PC-9 (cell line): ENCODE results near the gene OR10K1. TPM values are rescaled to one million over a fixed set of nuclear protein-coding genes. Genes with fewer than 3 reads are reported as not detected.

Experiments used
- BruUV-seq: library from RNA; stranded (reverse); fragments of 400-500 nt; replicated peaks from 2 replicates; lab custom pipeline; 2021; lab: Mats Ljungman, UMichigan
- CTCF ChIA-PET: fragments of 300-600 bp; sonication (Branson Sonifier 250); formaldehyde crosslinking; loops from one replicate; lab custom pipeline; 2022; ENCODE audit warnings: antibody characterized with exemption; lab: Charles Lee
- POLR2A ChIA-PET: fragments of 300-600 bp; sonication (Branson Sonifier 250); formaldehyde crosslinking; loops from one replicate; lab custom pipeline; 2022; ENCODE audit warnings: antibody characterized with exemption; ENCODE audit not compliant: unreplicated experiment; lab: Charles Lee
- DNase-seq, 2 experiments: peaks; one replicate each; pipeline versions ENCODE4 v3.0.0 to v3.0.0-alpha.2; 2015 to 2022; ENCODE audit warnings: mixed read lengths in 1 of 2
- H2AFZ ChIP-seq: fragments of 200-600 bp; sonication (generic); 2 replicates; pipeline ENCODE4 v1.8.1; 2017; ENCODE audit warnings: antibody characterized with exemption
- H3F3A ChIP-seq: fragments of 200-600 bp; sonication (generic); 2 replicates; pipeline ENCODE4 v1.8.1; 2017; ENCODE audit warnings: antibody characterized with exemption, mild to moderate bottlenecking, low read depth; ENCODE audit not compliant: insufficient read depth
- H3K27ac ChIP-seq: fragments of 200-600 bp; sonication (generic); 2 replicates; pipeline ENCODE4 v1.6.1; 2016; ENCODE audit warnings: mixed run types
- H3K27me3 ChIP-seq: fragments of 200-600 bp; sonication (generic); 2 replicates; pipeline ENCODE4 v1.6.1; 2016; ENCODE audit warnings: low read depth, mixed run types; ENCODE audit not compliant: insufficient read depth
- H3K36me3 ChIP-seq: fragments of 200-600 bp; sonication (generic); 2 replicates; pipeline ENCODE4 v1.6.1; 2016; ENCODE audit warnings: low read depth, mixed run types
- H3K4me1 ChIP-seq: fragments of 200-600 bp; sonication (generic); replicated peaks from 2 replicates; pipeline ENCODE4 v1.6.1; 2016; ENCODE audit warnings: mixed run types; ENCODE audit not compliant: insufficient read depth
- H3K4me2 ChIP-seq: fragments of 200-600 bp; sonication (generic); 2 replicates; pipeline ENCODE4 v1.6.1; 2017; ENCODE audit warnings: mixed run types
- H3K4me3 ChIP-seq: fragments of 200-600 bp; sonication (generic); 2 replicates; pipeline ENCODE4 v1.6.1; 2016; ENCODE audit warnings: mixed run types
- H3K79me2 ChIP-seq: fragments of 200-600 bp; sonication (generic); 2 replicates; pipeline ENCODE4 v1.6.1; 2017; ENCODE audit warnings: low read depth, mixed run types
- H3K9me2 ChIP-seq: fragments of 200-600 bp; sonication (generic); 2 replicates; pipeline ENCODE4 v1.8.1; 2017; ENCODE audit warnings: mild to moderate bottlenecking; ENCODE audit not compliant: insufficient read depth
- H3K9me3 ChIP-seq: fragments of 200-600 bp; sonication (generic); 2 replicates; pipeline ENCODE4 v1.8.1; 2016; ENCODE audit warnings: low read depth; ENCODE audit not compliant: insufficient read depth
- H4K20me1 ChIP-seq: fragments of 200-600 bp; sonication (generic); 2 replicates; pipeline ENCODE4 v1.8.1; 2017; ENCODE audit not compliant: insufficient read depth
- CTCF ChIP-seq: fragments of 200-600 bp; sonication (generic); conservative IDR thresholded peaks from 2 replicates; pipeline ENCODE4 v1.6.1; 2017; ENCODE audit warnings: mixed run types, antibody characterized with exemption, mild to moderate bottlenecking, moderate library complexity
- EZH2 ChIP-seq: fragments of 200-600 bp; sonication (generic); IDR thresholded peaks from 2 replicates; pipeline ENCODE4 v1.8.0; 2017; ENCODE audit warnings: antibody characterized with exemption, low read depth
- intact Hi-C: fragments of 100-400 bp; cut with micrococcal nuclease; formaldehyde crosslinking; loops from one replicate; pipeline ENCODE4 v1.10.0; 2022; ENCODE audit not compliant: unreplicated experiment
- total RNA-seq: library from RNA; stranded (reverse); gene quantifications from 2 replicates; pipeline ENCODE4 v1.2.3, GENCODE V29; 2021

OR10K1 gene
- total RNA-seq, 1 experiment from 2014 or later: not detected

GRCh38 chr1:158485455-158485854, 23.8 kb downstream of the OR10K1 start:
- H3K36me3 ChIP-seq: no peaks in the 10 kb centered on the region
- H3K4me1 ChIP-seq: no peaks in the 10 kb centered on the region
- no peaks in the 10 kb centered on the region for H3K27me3 ChIP-seq
- ChIA-PET POLR2A (no interaction called here), CTCF (no interaction called here)
- no peaks in the 10 kb centered on the region for H3K9me2 ChIP-seq
- no peak overlapping the region for H3K27ac ChIP-seq
- H3F3A ChIP-seq: no peaks in the 10 kb centered on the region
- no peaks in the 10 kb centered on the region for H3K79me2 ChIP-seq
- no TSS peak for BruUV-seq
- no peak for DNase-seq
- H3K9me3 ChIP-seq: no peaks in the 10 kb centered on the region
- H2AFZ ChIP-seq: no peak overlapping the region
- no peak for TF ChIP-seq CTCF
- TF ChIP-seq EZH2: no peak
- intact Hi-C loops: no loop called here
- no peak overlapping the region for H3K4me3 ChIP-seq
- H3K4me2 ChIP-seq: no peak overlapping the region
- H4K20me1 ChIP-seq: no peaks in the 10 kb centered on the region

GRCh38 chr1:158491316-158491715, 29.7 kb downstream of the OR10K1 start:
- Histone ChIP-seq H3K9me3 (no peaks in the 10 kb centered on the region), H3K4me3 (no peak overlapping the region), H3F3A (no peaks in the 10 kb centered on the region), H3K4me1 (no peaks in the 10 kb centered on the region), H3K27ac (no peak overlapping the region), H3K9me2 (no peaks in the 10 kb centered on the region), H3K4me2 (no peak overlapping the region), H3K27me3 (no peaks in the 10 kb centered on the region), H3K79me2 (no peaks in the 10 kb centered on the region), H3K36me3 (no peaks in the 10 kb centered on the region), H4K20me1 (no peaks in the 10 kb centered on the region), H2AFZ (no peak overlapping the region)
- ChIA-PET POLR2A (no interaction called here), CTCF (no interaction called here)
- no TSS peak for BruUV-seq
- DNase-seq: no peak
- no peak for TF ChIP-seq CTCF
- TF ChIP-seq EZH2: no peak
- intact Hi-C loops: no loop called here

- Histone ChIP-seq H3K27ac (no peak overlapping the region), H3K4me2 (no peak overlapping the region), H3K4me3 (no peak overlapping the region), H3K36me3 (no peaks in the 10 kb centered on the region), H2AFZ (no peak overlapping the region), H3K79me2 (no peaks in the 10 kb centered on the region), H3K4me1 (no peaks in the 10 kb centered on the region), H4K20me1 (no peaks in the 10 kb centered on the region), H3K27me3 (no peaks in the 10 kb centered on the region), H3F3A (no peaks in the 10 kb centered on the region), H3K9me3 (no peaks in the 10 kb centered on the region), H3K9me2 (no peaks in the 10 kb centered on the region)
- ChIA-PET CTCF (no interaction called here), POLR2A (no interaction called here)
- DNase-seq: no peak
- no TSS peak for BruUV-seq
- TF ChIP-seq EZH2 (no peak), CTCF (no peak)
- intact Hi-C loops: no loop called here
Measured at GRCh38 chr1:158493054-158493453, 31.4 kb downstream of the OR10K1 start.
